Hepatocyte (in vitro differentiated cells): Measurements from ENCODE around the gene PIK3R4.

Experiments
- CTCF ChIP-seq: fragments of 200-600 bp; sonication (generic); IDR thresholded peaks from 2 replicates; pipeline ENCODE4 v1.5.1; 2016; ENCODE audit warnings: antibody characterized with exemption, mild to moderate bottlenecking; ENCODE audit not compliant: poor library complexity
- EZH2phosphoT487 ChIP-seq: fragments of 200-600 bp; sonication (generic); IDR thresholded peaks from one replicate; pipeline ENCODE4 v1.6.1; 2018; ENCODE audit warnings: antibody characterized with exemption, mild to moderate bottlenecking, low read depth, moderate library complexity; ENCODE audit not compliant: unreplicated experiment, severe bottlenecking

DNA sequence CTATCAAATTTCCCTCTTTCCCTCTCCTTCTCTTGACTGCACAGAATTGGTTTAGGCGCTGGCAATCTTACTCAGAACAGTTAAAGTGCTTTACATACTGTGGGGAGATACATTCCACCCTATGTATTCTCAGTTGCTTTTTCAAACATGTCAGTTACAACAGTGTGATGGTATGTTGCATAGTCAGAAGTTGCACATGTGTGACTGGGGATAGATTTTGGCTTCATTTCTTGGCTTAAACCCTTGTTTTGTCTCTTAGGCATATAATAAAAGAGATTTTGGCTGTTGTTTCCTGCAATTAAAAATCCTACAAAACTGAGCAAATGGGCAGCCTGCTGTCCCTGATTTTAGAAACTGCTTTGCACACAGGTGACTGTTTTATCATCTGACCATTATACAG, 86.7 kb downstream of the PIK3R4 start:
- TF ChIP-seq CTCF (no peak), EZH2phosphoT487 (no peak)
